BJ (cell line): ENCODE data around the gene STARD7. TPM values are rescaled to one million over a fixed set of nuclear protein-coding genes. Genes with fewer than 3 reads are reported as not detected.

ENCODE experiments used
- CTCF ChIA-PET: fragments of 350-600 bp; formaldehyde crosslinking; extraction: SDS; loops from one replicate; lab custom pipeline; 2021; ENCODE audit warnings: antibody characterized with exemption, inconsistent platforms; lab: Yijun Ruan, JAX
- POLR2A ChIA-PET: fragments of 300-600 bp; sonication (Branson Sonifier 250); formaldehyde crosslinking; extraction: SDS; loops from one replicate; lab custom pipeline; 2021; ENCODE audit warnings: antibody characterized with exemption; lab: Charles Lee
- DNase-seq: peaks from one replicate; pipeline ENCODE4 v3.0.0-alpha.2; 2011; ENCODE audit warnings: low read depth
- H3K27me3 ChIP-seq: 2 replicates; pipeline ENCODE4 v1.6.0; 2011; ENCODE audit warnings: low read length; ENCODE audit not compliant: control insufficient read depth, insufficient read depth
- H3K36me3 ChIP-seq: 2 replicates; pipeline ENCODE4 v1.5.1; 2011; ENCODE audit warnings: low read length; ENCODE audit not compliant: control insufficient read depth, insufficient read depth
- H3K4me3 ChIP-seq: 2 replicates; pipeline ENCODE4 v1.5.1; 2011; ENCODE audit warnings: low read depth, mild to moderate bottlenecking, control low read depth, low read length
- polyA plus RNA-seq: library from polyadenylated mRNA; depleted of rRNA; stranded (reverse); fragments of >200 nt; gene quantifications from 2 replicates; pipeline ENCODE4 v1.2.3, GENCODE V29; 2011
- TF ChIP-seq, protein P1 (sequence below): IDR thresholded peaks from 2 replicates; pipeline ENCODE4 v1.5.1; 2011; ENCODE audit warnings: low read depth, mild to moderate bottlenecking, control low read depth, inconsistent platforms, low read length, moderate library complexity; ENCODE audit not compliant: insufficient read depth

The STARD7 gene
- polyA plus RNA-seq, 1 experiment, result 56.1 TPM

DNA sequence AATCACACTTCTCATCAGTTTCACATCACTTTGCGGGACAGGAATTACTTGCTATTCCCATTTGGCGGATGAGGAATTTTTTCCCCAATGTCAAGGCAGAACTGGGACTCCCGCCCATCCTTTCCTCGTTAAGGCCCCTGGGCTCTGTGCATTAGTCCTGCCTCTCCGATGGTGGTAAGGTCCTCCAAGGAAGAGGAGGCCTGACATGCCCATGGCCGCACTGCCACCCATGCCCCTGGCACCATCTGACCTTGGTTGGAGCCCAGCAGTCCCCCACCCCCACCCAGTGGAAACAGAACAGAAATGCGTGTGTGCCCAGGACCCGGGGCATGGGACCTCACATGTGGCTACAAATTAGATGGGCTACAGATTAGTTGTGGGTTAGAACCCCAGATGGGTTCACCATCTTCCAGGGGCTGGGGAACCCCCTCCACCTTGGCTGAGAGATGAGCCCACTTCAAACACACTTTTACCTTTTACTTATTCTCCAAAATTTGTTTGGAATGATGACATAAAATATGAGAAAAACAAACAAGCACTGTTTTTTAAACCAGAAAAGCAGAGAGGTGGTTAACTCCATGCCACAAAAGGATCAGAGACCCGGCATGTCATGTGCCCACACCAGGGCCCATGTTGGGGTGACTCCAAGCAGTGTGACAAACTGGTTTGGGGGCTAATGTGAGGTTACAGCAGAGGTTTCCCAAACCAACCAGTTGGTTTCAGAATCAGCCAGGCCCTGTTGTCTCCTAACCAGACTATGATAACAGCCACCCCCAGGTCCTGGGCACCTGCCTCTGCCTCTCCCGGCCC lies 52.4 kb downstream of the STARD7 start:
- no peaks in the 10 kb centered on the region for H3K36me3 ChIP-seq
- POLR2A ChIA-PET, result no interaction called here
- CTCF ChIA-PET, result interaction anchor here (3.5 kb wide), 1 partner anchor 19 kb away, joined by 12 read pairs; no protein-coding TSS in a partner anchor

DNA sequence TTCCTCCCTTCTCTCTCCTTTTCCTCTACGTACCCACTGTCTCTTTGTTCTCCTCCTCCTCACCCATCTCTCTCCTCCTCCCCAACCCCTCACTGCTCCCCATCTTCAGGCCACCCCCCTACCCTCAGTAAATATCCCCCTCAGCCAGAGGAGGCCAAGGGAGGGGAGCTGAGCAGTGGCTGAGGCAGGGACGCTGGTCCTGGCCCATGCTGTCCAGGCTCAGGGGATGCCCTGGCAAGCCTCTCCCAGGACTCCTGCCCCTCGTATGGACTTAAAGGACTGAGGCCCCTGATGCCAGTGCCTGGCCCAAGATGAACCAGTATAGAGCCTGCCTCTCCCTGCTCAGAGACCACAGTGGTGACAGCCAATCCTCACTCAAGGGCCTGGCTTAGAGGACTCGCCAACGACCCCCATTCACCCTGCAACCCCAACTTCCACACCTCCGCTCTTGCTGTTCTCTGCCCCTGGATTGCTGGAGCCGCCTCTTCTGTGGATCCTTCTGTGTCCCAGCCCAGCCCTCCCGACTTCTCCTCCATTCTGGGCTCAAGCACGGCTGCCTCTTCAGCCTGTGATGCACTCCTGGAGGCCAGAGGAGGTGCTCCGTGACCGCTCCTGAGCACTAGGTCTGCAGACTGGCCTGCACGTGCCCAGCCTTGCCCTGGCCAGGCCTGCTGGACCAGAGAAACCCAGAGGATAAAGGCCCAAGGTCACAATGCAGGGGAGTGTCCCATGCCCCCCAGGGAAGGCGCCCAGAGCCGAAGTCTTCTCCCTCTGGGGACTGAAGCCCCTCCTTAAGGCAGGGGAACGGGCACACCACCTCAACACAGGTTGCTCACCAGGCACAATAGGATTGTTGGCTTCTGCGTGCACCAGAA lies 53.9 kb downstream of the STARD7 start:
- CTCF ChIA-PET, result interaction anchor here (3.5 kb wide), 1 partner anchor 20 kb away, joined by 12 read pairs; no protein-coding TSS in a partner anchor
- POLR2A ChIA-PET, result no interaction called here
- TF ChIP-seq, protein P1, sequence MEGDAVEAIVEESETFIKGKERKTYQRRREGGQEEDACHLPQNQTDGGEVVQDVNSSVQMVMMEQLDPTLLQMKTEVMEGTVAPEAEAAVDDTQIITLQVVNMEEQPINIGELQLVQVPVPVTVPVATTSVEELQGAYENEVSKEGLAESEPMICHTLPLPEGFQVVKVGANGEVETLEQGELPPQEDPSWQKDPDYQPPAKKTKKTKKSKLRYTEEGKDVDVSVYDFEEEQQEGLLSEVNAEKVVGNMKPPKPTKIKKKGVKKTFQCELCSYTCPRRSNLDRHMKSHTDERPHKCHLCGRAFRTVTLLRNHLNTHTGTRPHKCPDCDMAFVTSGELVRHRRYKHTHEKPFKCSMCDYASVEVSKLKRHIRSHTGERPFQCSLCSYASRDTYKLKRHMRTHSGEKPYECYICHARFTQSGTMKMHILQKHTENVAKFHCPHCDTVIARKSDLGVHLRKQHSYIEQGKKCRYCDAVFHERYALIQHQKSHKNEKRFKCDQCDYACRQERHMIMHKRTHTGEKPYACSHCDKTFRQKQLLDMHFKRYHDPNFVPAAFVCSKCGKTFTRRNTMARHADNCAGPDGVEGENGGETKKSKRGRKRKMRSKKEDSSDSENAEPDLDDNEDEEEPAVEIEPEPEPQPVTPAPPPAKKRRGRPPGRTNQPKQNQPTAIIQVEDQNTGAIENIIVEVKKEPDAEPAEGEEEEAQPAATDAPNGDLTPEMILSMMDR, result no peak

More for the DNA sequence above, 52.4 kb downstream of the STARD7 start:
- TF ChIP-seq, protein P1, result no peak
- Histone ChIP-seq H3K4me3 (no peak overlapping the region), H3K27me3 (0 out of 2 replicates have a peak, but pooled peaks cover 2% of the 10 kb centered on the region)
- DNase-seq, result no peak

DNA sequence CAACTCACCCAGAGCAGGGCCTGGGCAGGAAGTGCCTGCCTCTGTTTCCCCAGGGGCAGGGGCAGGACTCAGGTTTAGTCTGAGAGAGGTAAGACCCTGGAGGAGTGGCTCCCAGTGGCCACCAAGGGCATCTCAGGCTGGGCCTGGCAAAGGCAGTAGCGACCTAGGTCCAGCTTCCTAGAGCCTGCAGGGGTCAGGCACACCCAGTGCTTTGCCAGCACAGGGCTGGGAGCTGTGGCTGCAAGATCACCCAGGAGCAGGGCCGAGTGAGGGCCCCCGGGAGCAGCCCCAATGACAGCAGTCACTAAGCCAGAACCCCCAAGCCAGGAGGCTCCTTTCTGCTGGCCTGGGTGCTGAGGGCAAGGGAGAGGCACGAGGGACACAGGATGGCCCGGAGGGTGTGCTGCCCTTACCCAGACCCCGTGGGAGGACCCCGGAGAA lies 54.6 kb downstream of the STARD7 start:
- CTCF ChIA-PET, result interaction anchor here (1.7 to 5.0 kb wide), 4 partner anchors 11 to 21 kb away, joined by 4 to 24 read pairs (median 8); partner anchors contain the start of gene ASTL
- Histone ChIP-seq H3K4me3 (no peak overlapping the region), H3K36me3 (no peaks in the 10 kb centered on the region), H3K27me3 (no peaks in the 10 kb centered on the region)
- no peak for DNase-seq
- POLR2A ChIA-PET, result no interaction called here
- TF ChIP-seq, protein P1, result no peak

More for the DNA sequence above, 53.9 kb downstream of the STARD7 start:
- no peak overlapping the region for H3K4me3 ChIP-seq
- DNase-seq, result no peak
- 0 out of 2 replicates have a peak, but pooled peaks cover 2% of the 10 kb centered on the region for H3K27me3 ChIP-seq
- no peaks in the 10 kb centered on the region for H3K36me3 ChIP-seq

DNA sequence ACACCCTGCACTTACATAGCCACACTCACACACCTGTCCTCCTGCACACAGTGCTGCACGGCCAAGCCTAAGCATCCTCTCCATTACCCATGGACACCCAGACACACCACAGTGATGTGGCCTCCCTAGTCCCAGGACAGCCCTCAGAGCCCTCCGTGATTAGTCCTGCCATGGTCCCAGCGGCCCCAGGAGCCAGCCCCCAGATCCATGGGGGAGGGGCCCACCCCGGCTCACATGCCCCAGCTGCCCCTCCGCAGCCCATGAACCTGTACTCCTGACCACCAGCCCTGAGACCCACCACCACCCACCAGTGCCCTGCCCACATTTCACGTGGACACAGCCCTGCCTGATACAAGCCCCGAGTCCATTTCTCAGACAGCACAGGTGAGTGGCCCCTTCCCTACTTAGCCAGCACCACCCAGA lies 55.3 kb downstream of the STARD7 start:
- ChIA-PET POLR2A (no interaction called here), CTCF (interaction anchor here (1.7 to 5.0 kb wide), 3 partner anchors 10 to 21 kb away, joined by 4 to 24 read pairs (median 5); partner anchors contain the start of gene ASTL)
- DNase-seq, result no peak
- Histone ChIP-seq H3K27me3 (no peaks in the 10 kb centered on the region), H3K36me3 (no peaks in the 10 kb centered on the region), H3K4me3 (no peak overlapping the region)
- TF ChIP-seq, protein P1, result no peak
